Activated CD8-positive, alpha-beta memory T cell treated with anti-CD3 and anti-CD28 coated beads for 4 hours (primary cell): ENCODE data around the gene AQP11.
"Not testable (repeated sequence)": the region's sequence is repeated elsewhere in the genome, so short reads cannot be mapped to it uniquely, and the experiment has no call there.

Experiments used
- DNase-seq, 2 donors: peaks; one replicate each; pipeline ENCODE4 v3.0.0-alpha.2; 2020; ENCODE audit warnings: low read depth in 2 of 2

AQP11 gene

DNA sequence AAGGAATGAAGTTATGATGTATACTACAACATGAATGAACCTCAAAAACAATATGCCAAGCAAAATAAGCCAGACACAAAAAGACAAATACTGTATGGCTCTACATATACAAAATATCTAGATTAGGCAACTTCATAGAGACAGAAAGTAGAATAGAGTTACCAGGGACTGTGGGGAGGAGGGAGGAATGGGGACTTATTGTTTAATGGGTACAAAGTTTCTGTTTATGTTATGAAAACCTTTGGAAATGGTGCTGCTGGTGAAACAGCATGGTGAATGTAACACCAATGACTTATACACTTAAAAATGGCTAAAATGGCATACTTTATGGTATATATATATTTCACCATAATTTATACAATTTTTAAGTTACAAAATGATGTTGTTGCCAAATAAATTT lies 4.1 kb downstream of the AQP11 start:
- DNase-seq: no peak

- no peak for DNase-seq
Measured at GRCh38 chr11:77596626-77597025, 6.9 kb downstream of the AQP11 start.

DNA sequence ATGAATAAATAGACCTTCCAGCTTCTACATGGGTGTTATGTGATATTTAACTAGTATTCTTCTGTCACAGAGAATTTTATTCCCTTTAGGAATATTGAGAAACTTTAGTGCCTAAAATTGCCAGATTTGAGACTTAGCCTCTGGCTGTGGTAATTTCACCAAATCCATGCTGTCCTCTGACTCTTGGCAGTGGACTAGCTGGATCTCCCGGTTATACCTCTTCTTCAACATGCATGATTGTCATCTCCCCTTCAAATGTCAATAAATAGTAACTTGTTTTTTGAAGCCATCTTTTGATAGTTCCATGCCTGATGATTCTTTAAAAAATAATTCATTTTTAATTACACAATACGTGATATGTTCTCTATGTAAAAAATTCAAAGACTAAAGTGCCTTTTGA lies 8.4 kb downstream of the AQP11 start:
- no peak for DNase-seq

- DNase-seq: no peak
Measured at GRCh38 chr11:77602381-77603088, 12.8 kb downstream of the AQP11 start.

DNA sequence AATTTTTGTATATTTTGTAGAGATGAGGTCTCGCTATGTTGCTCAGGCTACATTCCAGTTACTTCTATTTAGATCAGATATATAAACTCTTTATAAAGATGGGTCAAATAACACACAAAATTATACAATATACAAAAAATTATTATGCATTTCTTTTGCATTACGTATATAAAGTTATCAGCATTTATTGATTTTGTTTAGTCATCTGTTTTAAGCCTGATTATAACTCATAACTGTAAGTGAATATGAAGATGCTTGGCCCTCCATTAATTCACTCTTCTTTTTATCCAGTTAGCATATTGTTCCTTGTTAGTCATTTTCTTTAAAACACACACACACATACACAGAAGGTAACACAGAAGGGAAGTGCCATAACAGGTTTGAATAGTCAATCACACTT lies 14.5 kb downstream of the AQP11 start:
- no peak for DNase-seq

DNA sequence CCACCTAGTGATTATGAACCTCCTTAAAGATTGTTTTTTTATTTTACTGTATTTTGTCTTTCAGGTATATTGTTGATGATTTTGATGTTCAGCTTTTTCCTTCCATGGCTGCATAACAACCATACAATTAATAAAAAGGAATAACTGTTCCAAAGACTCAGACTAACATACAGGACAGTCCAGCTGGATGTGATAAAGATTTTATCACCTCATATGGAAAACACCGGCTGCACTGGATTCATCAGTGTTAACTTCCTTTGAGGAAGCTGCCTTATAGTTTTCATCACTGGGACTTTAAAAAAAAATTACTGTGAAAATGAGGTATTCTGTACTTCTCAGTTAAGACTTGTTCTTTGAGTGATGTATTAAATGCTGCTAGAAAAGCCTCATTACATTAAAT lies 19.5 kb downstream of the AQP11 start:
- no peak for DNase-seq

DNA sequence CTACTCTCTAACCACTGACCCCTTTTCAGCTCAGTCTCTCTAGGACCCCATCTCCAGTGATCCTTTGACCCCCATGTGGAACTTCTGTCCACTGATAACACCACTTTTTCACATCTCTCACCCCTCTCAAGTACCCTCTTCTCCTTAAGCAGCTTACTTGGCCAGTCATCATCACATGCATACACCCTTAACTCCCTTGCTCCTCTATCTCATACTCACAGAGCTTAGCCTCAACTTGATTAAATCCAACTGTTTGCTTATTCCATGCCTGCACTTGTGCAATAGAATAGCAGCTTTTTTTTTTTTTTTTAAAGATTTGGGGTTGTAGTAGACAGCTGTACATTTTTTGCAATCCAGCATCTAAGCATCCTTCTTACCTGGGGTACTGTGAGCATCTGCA lies 22.2 kb downstream of the AQP11 start:
- DNase-seq: no peak

DNA sequence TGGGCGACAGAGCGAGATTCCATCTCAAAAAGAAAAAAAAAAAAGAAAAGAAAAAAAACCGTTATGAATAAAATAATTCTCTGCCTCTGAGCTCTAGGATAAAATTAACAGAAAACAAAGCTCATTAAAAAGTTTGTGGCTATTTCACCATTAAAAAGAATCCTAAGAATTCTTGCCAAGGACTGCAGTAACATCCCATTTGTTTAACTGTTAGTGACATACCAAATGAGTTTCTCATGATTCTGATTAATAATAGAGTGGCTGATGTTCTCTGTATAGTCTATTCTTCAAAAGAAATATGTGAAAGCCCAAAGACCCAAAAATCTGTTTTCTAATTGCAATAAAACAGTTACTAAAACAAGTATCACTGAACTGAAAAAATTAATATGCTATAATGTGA lies 28.1 kb downstream of the AQP11 start:
- DNase-seq: no peak

GRCh38 chr11:77619576-77620198 lies 29.9 kb downstream of the AQP11 start:
- no peak for DNase-seq

DNA sequence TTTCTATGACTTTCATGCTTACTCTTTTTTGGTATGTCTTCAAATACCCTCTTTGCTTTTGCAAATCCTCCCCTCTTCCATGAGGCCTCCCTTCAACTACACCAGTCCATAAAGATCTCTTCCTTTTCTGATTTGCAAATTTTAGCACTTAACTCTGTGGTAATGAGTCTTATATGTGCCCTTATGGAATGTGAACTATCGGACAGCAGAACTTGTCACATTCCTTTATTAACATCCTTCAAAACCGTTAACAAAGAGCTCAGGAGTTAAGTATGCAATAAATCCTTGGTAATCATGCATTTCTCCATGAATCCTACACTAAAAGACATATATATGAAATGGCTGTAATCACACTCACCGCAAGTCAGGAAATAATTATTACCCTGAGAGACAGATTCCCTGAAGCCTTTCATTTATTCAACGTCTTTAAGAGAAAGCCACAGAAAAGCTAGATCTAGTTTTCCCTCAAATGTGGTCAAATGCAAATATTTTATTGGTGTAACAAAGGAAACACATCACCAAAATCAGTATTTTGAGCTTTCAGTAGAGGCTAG lies 40.5 kb downstream of the AQP11 start:
- DNase-seq: no peak

DNA sequence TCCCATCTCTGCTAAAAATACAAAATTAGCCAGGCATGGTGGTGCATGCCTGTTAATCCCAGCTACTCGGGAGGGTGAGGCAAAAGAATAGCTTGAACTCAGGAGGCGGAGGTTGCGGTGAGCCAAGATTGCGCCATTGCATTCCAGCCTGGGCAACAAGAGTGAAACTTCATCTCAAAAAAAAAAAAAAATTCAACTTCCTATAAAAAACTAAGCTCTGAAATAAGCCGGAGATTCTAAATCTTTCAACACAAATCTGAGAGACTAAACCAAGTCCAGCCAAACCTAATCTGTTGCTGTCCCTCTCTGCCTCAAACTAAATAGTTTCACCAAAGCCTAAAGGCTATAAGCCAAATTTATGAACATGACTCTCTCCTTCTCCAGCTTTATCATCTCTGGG lies 44.2 kb downstream of the AQP11 start:
- DNase-seq: not testable (repeated sequence)

GRCh38 chr11:77636731-77637344 lies 47.1 kb downstream of the AQP11 start:
- DNase-seq: no peak

GRCh38 chr11:77637345-77638165 lies 47.8 kb downstream of the AQP11 start, which contains the start of gene CLNS1A:
Gene CLNS1A (minus strand): TSS chr11:77637794. CDS start chr11:77637714, 80 bp downstream.
- peak; percentile 51 to 70 for DNase-seq

GRCh38 chr11:77642228-77642627 lies 52.5 kb downstream of the AQP11 start:
- no peak for DNase-seq

DNA sequence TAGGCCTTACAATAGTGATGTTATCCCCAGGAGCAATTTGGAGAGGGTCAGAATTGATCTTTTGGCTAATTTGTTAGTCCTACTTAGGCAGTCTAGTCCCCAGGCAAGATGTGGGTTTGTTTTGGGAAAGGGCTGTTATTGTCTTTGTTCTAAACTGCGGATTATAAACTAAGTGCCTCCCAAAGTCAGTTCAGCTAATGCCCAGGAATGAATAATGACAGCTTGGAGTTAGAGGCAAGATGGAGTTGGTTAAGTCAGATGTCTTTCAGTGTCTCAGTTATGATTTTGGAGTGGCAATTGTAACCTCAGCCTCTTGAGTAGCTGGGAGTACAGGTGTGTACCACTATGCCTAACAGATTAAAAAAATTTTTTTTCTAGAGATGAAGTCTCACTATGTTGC lies 55.1 kb downstream of the AQP11 start:
- no peak for DNase-seq

GRCh38 chr11:77647654-77648305 lies 58.0 kb downstream of the AQP11 start:
- DNase-seq: no peak

DNA sequence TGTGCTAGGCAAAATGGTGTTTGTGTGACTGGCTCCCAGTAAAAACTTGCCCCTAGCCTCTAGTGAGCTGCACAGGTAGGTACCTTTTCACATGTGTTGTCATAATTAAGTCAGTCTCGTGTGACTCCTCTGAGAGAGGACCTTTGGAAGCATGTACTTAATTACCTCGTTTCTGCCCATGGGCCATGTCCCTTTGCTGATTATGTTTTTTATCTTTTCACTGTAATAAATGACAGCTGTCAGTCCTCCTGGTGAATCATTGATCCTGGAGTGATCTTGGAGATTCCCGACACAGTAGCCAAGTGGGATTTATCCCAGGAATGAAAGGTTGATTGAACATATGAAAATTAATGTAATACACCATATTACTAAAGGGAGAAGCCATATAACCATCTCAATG lies 60.4 kb downstream of the AQP11 start:
- DNase-seq: no peak

- DNase-seq: no peak
Measured at GRCh38 chr11:77654770-77655434, 65.1 kb downstream of the AQP11 start.

- no peak for DNase-seq
Measured at GRCh38 chr11:77656362-77656761, 66.6 kb downstream of the AQP11 start.

DNA sequence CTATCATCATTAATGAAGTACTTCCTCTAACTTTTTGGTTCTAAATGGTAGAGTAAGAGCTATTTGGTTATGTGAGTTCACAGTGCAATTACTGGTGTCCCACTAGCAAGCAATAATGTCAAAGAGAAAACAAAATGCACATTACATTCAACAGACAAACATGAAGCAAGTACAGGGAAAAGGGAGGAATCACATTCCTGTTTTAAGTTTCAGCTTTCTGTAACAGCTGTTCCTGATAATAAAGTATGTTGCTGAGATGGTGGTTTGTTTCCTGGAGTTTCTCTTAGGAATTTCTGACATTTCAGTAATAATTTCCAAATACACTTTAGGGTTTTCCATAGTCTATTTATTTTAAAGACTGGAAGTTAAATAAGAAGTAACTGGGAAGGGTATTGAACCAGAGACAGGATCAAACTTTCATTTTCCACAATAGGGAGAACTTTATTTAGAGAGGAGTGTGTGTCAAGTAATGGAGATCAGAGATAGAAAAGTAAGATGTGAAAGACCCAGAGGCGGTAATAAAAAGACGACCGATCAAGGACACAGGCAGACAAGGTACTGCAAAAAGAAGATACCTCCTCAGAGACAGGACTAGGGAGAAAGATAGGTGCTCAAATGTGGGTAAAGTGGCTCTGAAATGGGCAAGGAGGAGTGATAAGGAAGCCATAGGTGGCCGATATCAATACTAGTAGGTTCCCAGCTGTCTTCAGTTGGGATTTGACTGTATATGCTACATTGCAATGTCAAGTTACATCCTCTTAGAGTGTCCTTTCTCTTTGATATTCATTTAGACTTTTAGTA lies 68.7 kb downstream of the AQP11 start:
- no peak for DNase-seq
